Endometrium (tissue), 2 donors: ENCODE results near the gene ARL2.

Experiments used
- FAIRE-seq: peaks from 2 replicates; lab custom pipeline; 2012; peaks lifted over from hg19 to GRCh38; lab: Jason Lieb, UNC
- donor health status: control.
- donor health status: control.

ARL2 gene

DNA sequence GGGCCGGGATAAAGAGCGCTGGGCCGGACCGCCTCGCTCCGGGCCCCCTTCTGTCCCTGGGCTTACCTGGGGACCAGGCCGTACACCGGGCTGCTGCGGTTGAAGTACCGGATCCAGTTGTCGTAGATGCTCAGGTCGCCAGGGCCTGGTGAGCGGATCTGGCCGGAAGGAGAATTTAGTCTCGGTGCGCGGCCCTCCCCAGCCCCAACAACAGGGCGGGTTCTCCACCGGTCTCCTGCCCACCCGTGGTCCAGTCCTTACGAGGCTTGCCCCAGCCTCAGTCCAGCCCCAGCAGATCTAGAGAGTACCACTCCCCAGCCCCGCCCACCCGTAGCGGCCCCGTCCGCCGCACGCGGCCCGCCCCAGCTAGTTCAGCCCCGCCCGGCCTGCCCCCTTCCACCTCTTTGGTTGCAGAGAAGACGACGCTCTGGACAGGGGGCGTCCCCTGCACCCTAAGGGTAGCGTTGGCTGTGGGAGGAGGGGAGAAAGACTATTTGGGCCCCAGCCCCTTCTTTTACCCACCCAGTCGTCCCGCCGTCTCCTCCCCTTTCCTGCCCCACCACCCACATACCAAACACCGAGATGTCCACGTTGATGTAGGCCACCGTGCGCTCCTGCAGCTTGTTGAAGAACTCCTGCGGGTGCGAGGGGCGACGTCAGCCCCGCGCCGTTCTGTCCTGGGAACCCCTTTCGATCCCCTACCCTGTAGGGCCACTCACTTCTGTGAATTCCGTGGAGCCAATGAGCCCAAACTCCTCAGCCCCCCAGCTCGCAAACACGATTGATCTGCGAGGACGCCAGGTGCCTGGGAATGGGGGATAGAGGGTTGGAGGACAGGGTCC, 33.8 kb downstream of the ARL2 start:
- FAIRE-seq, result no peak

DNA sequence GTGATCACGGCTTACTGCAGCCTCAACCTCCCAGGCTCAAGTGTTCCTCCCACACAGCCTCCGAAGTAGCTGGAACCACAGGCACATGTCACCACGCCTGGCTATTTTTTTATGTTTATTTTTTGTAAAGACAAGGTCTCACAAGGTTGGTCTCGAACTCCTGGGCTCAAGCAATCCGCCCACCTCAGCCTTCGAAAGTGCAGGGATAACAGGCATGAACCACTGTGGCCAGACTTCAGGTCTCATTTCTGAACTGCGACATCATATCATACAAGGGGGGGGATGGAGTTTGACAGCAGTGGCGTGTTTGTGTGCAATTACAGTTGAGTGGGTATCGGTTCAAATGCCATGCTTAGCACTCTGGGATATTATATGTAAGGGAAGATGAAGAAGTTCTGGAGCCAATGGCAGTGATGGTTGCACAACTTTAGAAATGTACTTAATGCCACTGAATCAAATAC, 37.5 kb downstream of the ARL2 start:
- no peak for FAIRE-seq

DNA sequence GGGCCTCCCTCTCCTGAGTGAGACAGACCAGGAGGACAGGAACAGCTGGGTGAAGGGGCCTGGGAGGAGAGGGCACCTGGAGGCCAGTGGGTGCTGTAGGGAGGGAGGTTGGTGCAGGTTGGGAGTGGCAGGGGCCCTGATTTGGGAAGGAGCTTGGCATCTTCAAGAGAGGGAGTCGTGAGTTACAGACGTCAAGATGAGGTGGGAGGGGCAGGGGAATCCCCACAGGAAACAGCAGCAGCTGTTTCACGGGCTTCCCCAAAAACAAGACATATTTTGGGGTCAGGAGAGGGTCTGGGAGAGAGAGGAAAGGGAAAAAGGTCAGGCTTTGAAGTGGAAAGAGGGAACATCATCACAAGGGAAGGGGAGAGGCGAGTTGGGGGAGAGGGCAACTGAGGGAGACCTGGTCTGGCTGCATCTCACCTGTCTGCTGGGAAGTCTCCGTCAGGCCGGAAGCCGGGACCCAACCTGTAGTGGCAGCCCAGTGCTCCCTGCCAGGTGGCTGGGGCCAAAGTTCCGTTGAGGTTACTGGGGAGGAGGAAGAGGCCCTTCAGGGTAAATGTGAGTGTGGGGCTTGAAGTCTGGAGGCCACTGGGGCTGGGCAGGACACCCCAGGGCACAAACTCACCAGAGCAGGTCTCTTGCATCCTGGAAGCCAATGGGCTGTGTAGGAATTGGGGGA, 40.0 kb downstream of the ARL2 start:
- FAIRE-seq, result no peak

DNA sequence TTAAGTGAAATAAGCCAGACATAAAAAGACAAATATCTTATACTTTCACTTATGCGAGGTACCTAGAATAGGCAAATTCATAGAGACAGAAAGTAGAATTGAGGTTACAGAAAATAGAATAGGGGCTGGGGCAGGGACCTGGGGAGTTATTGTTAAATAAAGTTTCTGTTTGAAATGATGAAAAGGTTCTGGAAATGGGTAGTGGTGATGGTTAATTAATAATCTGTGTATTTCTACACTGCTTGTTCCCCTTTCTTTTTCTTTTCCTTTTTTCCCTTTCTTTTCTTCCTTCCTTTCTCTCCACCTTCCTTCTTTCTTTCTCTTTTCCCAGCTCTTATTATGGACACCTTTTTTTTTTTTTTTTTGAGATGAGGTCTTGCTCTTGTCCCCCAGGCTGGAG, 41.6 kb downstream of the ARL2 start:
- no peak for FAIRE-seq

DNA sequence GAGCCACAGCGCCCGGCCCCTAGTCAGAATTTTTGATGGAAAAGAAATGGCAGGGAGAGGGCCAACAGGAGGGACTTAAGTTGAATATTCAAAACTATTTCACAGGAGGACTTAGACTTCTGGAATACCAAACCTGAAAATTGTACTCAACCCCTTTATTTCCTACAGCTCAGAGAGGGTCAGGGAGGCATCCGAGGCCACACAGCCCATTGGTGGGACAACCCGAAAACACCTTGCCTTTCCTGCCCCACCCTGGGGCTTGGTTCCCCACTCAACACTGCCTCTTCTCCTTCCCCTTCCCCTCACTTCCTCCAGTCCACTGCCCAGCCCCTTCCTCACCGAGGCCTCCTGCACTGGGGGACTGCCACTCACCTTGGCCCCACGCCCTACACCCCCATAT, 43.0 kb downstream of the ARL2 start:
- no peak for FAIRE-seq

DNA sequence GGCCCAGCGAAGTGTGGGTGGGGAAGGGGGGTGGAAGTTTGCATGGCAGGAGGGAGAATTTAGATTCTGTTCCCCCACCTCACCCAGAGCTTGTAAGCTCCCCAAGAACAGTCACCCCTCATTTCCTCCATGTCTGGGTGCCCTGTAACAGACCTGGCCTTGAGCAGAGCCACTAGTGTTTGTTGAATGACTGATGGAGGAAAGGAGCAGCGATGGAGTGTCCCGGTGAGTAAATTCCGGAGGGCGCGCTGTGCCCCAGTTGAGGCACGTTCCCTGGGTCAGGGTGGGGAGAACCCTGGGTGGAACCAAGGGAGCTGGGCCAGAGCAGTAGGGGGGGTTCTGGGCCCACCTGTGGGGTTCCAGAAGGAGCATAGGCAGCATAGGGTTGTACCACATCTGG, 43.6 kb downstream of the ARL2 start:
- FAIRE-seq, result no peak

DNA sequence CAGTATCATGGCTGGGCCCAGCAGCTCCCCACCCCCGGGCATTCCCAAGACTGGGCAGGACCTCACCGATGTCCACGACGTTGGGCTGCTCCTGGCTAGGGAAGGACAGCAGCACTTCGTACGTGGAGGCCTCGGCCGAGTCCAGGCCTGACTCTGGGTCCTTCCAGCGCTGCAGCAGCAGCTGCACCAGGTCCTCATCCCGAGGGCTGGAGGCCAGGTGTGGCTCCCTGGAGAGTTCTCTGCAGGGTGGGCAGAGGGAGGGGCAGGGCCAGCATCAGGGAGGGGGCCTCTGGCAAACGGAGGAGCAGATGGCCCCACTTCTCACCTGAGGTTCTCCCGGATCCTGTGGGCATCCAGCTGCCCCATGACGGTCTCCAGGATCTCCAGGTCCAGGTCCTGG, 44.1 kb downstream of the ARL2 start:
- FAIRE-seq, result no peak

DNA sequence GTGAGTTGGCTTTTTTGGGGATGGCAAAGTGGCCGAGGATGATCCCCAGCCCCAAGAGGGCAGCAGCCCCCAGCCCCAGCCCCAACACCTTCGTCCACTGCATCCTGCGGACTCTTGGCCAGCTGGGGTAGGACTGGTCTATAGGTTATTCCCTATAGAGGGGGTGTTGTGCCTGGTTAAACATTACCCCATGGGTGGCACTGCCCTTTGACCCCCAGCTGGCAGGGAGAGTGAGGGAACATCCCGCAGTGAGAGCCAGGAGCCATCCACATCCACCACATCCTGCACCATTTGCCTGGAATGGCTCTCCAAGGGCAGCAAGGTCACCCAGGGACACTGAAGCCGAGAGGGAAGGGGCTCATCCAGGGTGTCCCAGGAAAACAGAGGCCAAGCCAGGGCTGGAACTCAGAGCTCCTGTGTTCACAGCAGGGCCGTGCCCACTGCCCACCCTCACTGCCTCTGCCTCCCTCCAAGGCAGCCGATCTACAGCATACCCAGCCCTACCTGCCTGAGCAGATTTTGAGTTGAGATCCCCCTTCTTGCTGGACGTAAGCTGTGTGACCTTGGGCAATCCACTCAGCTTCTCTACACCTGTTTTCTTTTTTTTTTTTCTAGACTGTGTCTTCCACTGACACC, 44.6 kb downstream of the ARL2 start, which contains the start of gene NAALADL1:
NAALADL1 (minus strand) TSS at position 135 of the 636 bp plus-strand sequence; CDS start at position 103, 32 bp downstream.
- FAIRE-seq, result no peak

DNA sequence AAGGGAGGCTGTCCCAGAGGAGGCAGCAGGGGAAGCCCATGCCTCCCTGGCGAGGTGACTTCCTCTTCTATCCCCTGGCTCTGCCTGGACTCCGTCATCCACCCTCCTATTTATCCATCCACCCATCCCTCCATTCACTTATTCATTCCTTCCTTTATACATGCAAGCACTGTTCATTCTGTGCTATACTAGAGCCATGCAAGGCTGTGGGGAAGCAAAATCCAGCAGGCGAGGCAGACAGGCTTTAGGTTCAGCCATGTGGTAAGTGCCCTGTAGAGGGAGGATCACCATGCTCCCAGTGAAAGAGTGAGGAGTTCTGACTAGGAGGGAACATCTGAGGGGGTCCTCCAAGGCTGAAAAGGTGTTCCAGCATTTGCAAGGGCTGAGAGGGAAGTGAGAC, 45.6 kb downstream of the ARL2 start:
- no peak for FAIRE-seq

DNA sequence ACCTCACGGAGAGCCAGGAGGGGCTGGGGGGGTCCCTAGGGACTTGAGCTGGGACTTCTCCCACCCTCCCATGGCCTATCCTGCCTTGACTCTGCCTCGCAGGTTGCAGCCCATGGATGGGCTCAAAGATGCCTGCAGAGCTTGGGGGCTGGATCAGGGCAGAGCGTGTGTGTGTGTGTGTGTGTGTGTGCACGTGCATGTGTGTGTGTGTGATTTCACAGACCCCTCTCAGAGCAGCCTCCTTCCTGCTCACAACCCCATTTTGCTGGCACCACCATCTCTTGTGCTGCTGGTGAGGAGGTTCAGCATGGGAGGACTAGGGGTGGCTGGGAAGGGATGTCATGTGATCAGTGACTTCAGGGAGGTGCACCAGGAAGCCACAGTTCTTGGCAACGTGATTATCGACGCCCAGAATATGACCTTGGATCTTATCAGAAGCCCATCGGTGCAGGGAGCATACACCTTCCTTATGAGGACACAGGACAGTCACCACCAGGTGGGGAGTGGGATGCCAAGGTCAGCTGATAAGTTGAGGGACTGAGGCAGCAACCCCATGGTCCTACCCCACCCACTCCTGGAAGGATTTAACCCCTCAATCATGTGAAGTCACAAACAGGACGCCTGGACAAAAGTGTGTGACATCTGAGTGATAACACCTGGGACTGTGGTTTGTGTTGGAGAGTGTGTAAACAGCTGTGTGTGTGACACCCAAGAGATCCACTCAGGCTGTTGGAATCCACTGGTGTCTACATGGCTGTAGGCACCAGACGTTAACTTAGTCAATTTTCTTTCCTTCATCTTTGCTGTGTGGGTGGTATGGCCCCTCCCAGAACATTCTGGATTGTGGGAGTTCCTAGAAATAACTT, 46.2 kb downstream of the ARL2 start:
- FAIRE-seq, result no peak

DNA sequence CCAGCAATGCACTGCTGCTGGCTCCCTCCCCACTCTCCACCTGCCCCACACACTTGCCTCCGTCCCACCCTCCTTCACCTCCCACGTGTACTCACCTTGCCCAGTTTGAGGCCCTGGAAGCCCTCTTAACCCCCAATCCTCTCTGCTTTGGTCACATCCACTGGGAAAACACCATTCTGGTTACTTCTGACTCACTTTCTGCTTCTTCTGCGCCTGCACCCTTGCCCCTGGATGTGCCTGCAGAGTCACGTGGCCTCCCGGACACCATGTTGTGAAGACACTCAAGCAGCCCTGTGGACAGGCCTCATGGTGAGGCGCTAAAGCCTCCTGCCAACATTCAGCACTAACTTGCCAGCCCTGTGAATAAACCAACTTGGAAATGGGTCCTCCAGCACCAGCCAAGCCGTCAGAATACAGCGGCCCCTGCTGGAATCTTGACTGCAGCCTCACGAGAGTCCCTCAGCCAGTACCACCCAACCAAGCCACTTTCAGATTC, 47.0 kb downstream of the ARL2 start:
- FAIRE-seq, result no peak

DNA sequence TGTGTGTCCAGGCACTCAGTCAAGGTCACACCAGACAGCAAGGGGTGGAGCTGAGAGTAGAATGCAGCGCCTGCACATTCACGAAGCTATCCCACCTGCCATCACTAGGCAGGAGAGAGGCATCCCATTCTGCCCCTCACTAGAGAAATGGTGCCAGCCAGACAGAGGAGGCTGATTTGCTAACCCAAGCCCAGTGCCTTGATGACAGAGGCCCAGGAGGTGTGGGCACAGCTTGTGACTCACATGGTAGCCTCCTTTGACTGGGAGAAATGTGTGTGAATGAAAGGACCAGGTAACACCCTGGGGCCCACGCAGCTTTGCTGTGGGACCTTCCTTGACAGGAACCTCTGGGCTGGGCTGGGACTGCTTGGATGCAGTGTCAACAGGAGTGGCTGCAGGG, 49.6 kb downstream of the ARL2 start:
- no peak for FAIRE-seq

DNA sequence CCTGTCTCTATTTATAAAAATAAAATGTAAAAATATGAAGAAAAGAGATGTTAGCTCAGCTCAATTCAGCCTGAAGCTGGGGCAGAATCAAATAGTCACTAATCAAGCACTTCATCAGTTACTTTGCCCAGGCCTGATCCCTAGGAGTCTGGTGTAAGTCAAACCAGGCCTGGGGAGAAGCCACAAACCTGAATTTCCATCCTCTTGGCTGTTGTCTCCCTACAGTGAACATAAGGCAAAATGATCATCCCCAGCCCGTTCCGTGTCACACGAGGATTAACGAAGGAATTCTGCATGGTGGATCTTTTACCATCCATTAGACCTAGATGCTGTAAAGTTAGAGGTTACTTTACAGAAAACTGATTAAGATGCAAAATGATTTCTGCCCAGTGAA, 50.9 kb downstream of the ARL2 start:
- no peak for FAIRE-seq

DNA sequence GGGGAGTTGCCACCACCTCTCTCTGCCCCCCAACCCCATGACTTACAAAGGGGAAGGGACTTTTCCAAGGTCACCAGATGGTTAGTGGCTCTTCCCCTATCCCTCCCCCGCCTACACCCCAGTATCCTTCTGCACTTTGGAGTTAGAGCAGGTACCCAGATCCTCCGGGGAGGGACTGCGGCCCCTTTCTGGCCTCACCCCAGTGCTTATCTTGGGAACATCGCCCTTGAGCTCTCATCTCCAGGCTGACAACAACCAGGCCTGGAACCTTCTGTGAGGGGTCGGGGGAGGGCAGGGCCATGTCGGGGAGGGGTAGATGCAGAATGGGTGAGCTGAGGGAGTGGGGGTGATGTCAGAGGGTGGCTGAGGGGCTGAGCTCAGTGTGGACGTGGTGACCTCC, 51.9 kb downstream of the ARL2 start:
- no peak for FAIRE-seq

DNA sequence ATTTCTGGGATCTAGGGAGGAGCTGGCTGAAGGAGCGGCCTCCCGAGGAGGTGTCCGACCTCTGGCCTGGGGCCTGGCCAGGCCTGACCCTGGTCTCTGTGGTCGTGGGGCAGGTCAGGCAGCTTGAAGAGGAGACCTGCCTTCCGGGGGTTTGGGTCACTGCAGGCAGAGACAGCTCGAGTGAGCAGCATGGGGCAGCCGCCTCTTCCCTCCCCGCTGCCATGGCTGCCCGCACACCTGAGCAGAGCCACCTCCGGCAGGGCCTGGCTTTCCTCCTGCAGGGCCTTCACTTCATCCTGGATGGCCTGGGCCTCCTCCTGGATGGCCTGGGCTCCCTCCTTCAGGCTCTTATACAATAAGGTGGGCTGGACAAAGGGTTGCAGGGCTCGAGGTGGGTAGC, 52.4 kb downstream of the ARL2 start:
- no peak for FAIRE-seq

DNA sequence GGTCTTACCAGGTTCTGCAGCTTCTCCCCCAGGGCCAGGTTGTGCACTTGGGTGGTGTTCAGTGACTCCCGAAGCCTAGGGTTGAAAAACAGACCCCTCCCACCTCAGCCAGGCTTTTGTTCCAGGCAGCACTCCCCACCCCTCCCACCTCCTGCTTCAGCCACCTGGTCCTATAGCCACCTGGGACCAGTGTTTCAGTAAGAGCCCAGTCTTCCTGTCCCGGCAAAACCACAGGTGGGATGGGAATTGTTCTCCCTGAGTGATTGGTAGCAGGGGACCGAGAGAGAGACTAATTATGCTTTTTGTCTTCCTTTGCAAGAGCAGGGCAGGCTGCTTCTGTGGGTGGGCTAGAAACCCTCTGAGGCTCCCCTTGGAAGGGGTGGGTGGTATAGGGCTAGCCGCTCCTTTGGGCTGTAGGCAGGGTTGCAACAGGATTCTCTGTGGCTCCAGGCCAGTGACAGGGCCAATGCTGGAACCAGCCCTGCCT, 52.9 kb downstream of the ARL2 start:
- no peak for FAIRE-seq

DNA sequence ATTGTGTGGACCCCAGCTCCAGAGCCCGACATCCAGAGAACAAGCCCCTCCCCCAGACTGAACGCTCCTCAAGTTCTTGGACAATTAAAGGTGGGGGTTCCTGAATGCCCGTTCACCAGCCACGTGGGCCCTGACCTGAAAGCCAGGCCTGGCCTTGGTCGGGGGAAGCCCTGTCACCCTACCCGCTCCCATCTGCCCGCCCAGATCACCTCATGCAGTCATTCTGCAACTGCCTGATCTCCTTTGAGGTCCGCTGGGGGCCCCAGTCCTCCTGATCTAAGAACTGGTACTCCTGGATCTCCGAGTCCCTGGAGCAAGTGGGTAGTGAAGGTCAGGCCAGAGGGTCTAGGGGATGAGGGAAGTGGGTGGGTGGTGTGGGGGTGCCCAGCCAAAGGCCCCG, 53.5 kb downstream of the ARL2 start:
- FAIRE-seq, result no peak

DNA sequence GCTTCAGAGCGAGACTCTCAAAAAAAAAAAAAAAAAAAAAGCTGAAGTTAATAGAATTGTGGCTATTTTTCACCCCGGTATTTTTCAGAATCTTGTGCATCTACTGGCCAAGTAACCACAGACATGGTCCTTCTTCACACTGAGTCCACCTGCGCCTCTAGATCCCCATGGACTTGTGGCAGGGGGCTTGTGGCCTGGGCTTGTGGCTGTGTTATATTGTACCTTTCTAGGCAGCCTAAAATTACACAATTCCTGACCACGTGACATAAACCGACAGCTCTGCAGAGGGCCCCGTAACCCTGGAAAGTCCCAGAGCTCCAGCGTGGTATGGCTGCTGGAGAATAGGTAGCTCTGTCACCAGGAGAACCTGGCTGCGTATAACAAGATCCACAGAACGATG, 55.3 kb downstream of the ARL2 start:
- no peak for FAIRE-seq
